HG03354 (cell line): ENCODE data around the gene COX7A2.

Experiments used
- ATAC-seq: cut with Tn5 transposase; IDR thresholded peaks from one replicate; pipeline ENCODE4 v1.9.1; 2021; ENCODE audit warnings: mild to moderate bottlenecking; ENCODE audit not compliant: unreplicated experiment, poor library complexity, severe bottlenecking

COX7A2 gene

GRCh38 chr6:75204217-75204958, 39.2 kb downstream of the COX7A2 start:
- no peak for ATAC-seq

DNA sequence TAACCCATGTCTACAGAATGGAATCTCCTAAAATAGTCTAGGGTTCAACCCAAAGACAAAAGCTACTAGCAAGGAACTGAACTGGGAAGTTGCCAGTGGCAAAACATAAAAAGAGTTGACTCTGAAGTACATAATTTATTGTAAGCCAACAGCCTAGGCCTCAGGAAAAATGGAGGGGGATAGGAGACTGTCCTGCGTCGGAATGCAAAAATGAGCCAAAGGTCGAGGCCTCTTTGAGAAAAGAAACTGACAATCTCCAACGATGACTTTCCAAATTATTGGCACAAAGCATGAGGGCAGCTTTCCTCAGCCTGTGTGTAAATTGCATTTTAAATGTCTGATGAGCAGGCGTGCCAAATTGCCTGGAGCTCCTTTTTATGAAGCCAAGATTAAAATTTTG, 39.9 kb downstream of the COX7A2 start:
- no peak for ATAC-seq

GRCh38 chr6:75202676-75203131, 40.9 kb downstream of the COX7A2 start:
- no peak for ATAC-seq

- ATAC-seq: no peak
These were observed 41.5 kb downstream of the COX7A2 start for GRCh38 chr6:75201901-75202672.

DNA sequence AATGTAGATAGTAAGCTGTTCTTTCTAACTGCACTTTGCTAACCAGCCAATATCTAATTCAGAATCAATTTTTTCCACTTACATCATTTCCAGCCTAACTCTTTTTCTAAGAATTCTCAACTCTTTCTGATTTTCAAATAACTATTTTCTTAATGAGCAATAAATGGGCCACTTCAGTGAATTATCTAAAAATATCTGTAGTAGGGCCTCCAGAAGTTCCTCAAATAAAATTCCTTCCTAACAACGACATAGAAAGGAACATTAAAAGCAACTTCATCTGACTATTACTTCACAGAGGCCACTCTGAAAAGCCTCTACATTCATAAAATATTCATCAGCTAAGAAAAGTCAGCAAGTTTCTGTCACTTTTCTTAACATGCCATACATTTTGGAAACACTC, 42.6 kb downstream of the COX7A2 start:
- no peak for ATAC-seq

DNA sequence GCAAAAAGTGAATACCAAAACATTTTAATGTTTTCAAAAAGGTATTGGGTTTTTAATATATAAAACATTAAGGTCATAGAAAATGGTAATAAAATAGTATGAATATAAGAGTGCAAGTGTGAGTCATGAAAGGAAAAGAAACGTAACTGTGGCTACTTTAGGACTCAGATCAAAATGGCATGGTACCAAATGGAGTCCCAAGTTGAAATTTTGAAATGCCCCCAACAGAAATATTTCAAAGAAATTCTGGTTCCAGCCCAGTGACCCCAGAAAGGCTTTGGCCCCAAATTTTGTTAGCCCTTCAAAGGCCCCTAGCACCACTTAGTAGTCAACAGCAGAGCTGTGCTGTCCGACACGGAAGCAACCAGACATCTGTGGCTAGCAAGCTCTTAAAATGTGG, 43.7 kb downstream of the COX7A2 start:
- no peak for ATAC-seq

- ATAC-seq: no peak
These were observed 47.4 kb downstream of the COX7A2 start for GRCh38 chr6:75196081-75196687.

GRCh38 chr6:75188221-75188925, 55.2 kb downstream of the COX7A2 start:
- ATAC-seq: no peak
